Caki2 (cell line): ENCODE data around the gene CHD9. TPM values are rescaled to one million over a fixed set of nuclear protein-coding genes. Genes with fewer than 3 reads are reported as not detected.
"Not testable (repeated sequence)": the region's sequence is repeated elsewhere in the genome, so short reads cannot be mapped to it uniquely, and the experiment has no call there.

Experiments
- DNase-seq: peaks from one replicate; pipeline ENCODE4 v3.0.0-alpha.2; 2015; ENCODE audit warnings: low read depth
- in situ Hi-C: cut with HindIII; loops from 2 replicates; pipeline ENCODE4 v1.10.0; 2016; ENCODE audit warnings: low sequenced_read_pairs, low pct_unique_long_range_greater_than_20kb, mixed read lengths
- total RNA-seq: library from RNA; depleted of rRNA; stranded (reverse); fragments of >200 nt; shearing (Covaris generic); gene quantifications from 2 replicates; pipeline ENCODE4 v1.2.3, GENCODE V29; 2014; ENCODE audit warnings: low replicate concordance; rRNA removed

The CHD9 gene, protein sequence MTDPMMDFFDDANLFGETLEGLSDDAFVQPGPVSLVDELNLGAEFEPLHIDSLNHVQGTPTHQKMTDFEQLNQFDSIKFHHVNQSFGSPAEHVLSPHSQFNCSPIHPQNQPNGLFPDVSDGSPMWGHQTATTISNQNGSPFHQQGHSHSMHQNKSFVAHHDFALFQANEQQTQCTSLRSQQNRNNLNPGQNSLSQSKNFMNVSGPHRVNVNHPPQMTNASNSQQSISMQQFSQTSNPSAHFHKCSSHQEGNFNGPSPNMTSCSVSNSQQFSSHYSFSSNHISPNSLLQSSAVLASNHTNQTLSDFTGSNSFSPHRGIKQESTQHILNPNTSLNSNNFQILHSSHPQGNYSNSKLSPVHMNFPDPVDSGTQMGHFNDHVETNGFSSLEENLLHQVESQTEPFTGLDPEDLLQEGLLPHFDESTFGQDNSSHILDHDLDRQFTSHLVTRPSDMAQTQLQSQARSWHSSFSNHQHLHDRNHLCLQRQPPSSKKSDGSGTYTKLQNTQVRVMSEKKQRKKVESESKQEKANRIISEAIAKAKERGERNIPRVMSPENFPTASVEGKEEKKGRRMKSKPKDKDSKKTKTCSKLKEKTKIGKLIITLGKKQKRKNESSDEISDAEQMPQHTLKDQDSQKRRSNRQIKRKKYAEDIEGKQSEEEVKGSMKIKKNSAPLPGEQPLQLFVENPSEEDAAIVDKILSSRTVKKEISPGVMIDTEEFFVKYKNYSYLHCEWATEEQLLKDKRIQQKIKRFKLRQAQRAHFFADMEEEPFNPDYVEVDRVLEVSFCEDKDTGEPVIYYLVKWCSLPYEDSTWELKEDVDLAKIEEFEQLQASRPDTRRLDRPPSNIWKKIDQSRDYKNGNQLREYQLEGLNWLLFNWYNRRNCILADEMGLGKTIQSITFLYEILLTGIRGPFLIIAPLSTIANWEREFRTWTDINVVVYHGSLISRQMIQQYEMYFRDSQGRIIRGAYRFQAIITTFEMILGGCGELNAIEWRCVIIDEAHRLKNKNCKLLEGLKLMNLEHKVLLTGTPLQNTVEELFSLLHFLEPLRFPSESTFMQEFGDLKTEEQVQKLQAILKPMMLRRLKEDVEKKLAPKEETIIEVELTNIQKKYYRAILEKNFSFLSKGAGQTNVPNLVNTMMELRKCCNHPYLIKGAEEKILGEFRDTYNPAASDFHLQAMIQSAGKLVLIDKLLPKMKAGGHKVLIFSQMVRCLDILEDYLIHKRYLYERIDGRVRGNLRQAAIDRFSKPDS (N-terminal part only)
- total RNA-seq, result 8.8 and 13.2 TPM in 2 replicates

DNA sequence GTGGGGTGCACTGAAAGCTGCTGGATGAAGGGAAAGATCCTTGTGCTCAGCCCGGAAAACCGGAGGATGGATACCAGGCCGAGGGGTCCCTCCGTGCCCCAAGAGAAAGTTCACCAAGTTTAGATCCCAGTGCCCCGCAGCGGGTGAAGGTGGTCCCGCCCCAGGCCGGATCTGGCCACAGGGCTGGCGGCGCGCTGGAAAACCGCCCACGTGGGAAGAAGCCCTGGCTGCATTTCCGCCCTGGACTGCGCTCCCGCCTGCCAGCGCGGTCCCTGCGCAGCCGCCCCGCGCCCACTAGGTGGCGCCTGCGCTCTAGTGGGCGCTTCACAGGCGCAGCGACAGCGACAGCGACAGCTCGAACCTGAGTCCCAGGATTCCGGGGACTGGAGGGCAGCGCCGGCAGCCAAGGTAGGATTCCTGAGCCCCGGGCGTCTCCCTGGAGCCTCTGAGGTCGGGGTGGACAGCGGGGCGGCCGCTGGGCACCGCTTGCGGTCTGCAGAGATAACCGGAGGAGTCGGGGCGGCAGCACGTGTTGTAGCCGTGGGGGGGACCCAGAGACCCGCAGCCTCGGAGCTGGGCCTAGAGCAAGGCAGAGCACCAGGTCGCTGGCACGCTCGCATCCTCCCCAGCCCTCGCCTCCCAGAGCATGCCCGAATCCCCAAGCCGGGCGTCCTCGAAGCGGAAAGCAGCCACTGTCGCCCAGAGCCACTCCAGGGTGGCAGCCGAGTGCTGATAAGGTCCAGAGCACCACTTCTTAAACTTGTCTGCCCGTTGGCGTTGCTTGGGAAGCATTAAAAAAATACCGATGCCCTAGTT, at the start of gene CHD9:
CHD9 (plus strand) TSS at position 322 of the 816 bp plus-strand sequence. CDS start 101,099 bp downstream, outside the sequence.
- in situ Hi-C loops, result no loop called here
- peak; percentile 87 for DNase-seq

DNA sequence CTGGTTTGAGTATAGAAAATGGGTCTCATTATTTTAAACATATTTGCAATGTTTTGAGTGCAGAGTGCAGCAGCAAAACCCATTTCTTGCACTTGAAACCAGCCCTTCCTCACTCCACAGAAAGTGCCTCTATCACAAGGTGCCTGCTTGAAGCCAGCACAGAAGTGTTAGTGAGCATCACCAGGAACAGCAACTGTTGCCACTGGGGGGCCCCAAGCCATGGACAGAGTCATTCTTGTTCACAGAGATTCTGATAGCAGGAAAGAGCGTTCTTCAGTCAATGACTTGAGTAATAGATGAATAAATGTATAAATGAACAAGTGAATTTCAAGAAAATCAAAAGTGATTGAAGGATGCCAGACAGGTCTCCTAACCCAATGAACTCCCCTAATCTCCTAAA, 47.7 kb upstream of the CHD9 start:
- in situ Hi-C loops, result no loop called here
- DNase-seq, result no peak

GRCh38 chr16:53014287-53014686, 40.5 kb upstream of the CHD9 start:
- in situ Hi-C loops, result no loop called here
- no peak for DNase-seq

- in situ Hi-C loops, result no loop called here
- DNase-seq, result no peak
Observed at GRCh38 chr16:53018834-53019416, 35.9 kb upstream of the CHD9 start.

DNA sequence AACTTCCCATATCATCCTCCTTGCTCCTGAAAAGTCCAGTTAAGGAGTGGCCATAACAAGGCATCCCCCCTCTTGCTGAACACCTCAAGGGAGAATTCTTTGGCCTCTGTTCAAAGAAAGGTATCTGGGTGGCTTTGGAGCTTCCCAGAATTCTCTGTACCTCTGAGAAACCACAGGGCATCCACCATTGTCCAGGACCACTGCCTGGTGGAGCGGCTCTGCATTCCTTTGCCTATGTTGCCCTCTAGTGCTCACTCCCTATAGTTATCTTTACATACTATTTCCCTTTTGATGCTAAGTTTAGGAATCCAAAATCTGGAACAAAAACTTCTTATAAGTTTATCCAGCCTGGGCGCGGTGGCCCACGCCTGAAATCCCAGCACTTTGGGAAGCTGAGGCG, 32.4 kb upstream of the CHD9 start:
- peak; percentile 14 for DNase-seq
- in situ Hi-C loops, result no loop called here

DNA sequence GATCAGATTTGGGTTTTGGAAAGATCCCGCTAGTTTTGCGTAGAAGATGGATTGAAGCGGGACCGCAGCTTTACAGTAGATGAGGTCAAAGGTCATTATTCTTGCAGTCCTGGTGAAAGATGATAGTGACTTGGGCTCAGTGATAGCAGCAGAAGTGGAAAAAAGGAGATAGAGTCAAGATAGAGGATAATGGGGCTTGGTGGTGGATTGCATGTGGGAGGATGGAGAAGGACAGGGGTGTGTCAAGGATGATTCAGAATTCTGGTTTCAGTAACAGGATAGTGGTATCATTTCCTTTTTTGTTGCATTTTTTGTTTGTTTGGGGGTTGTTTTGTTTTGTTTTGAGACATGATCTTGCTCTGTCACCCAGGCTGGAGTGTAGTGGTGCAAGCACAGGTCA, 30.7 kb upstream of the CHD9 start:
- DNase-seq, result no peak
- in situ Hi-C loops, result no loop called here

GRCh38 chr16:53029971-53030370, 24.8 kb upstream of the CHD9 start:
- DNase-seq, result no peak
- in situ Hi-C loops, result no loop called here

- no peak for DNase-seq
- in situ Hi-C loops, result no loop called here
Observed at GRCh38 chr16:53031323-53031942, 23.4 kb upstream of the CHD9 start.

DNA sequence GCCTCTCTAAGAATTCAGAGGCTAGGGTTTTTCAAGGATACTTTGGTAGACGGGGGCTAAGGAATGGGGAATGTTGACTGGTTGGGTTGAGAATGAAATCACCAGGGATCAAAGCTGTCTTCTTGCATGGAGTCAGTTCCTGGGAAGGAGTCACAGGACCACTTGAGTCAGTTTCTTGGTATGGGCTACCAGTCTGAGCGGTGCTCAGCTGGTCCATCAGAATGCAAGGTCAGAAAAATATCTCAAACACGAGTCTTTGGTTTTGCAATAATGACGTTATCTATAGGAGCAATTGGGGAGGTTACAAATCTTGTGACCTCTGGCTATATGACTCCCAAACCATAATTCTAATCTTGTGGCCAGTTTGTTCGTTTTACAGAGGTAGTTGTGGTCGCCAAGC, 20.5 kb upstream of the CHD9 start:
- in situ Hi-C loops, result no loop called here
- DNase-seq, result no peak

DNA sequence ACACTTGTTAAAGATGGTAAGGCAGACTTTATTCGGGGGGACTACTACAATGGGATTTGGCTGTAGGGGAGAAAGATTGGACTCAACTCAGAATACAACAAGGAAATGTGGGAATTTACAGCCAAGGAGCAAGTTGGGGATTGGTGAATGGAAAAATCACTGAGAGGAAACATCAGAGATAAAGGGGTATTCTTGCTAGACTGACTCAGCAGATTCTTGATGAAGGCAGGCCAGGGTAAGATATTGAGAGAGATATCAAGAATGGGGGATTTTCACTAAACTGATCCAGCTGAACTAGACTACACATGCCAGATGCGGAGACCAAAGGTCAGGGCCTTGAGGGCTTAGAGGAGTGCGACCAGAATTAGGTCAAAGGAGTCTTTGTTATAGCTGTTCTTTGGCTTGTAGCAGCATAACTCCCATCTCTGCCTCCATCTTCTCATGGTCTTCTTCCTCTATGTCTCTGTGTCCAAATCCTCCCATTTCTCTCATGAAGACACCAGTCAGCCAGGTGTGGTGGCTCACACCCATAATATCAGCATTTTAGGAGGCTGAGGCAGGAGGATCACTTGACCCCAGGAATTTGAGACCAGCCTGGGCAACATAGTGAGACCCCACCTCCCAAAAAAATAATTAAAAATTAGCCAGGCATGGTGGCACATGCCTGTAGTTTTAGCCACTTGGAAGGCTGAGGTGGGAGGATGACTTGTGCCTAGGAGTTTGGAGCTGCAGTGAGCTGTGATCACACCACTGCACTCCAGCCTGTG, 19.4 kb upstream of the CHD9 start:
- in situ Hi-C loops, result no loop called here
- no peak for DNase-seq

DNA sequence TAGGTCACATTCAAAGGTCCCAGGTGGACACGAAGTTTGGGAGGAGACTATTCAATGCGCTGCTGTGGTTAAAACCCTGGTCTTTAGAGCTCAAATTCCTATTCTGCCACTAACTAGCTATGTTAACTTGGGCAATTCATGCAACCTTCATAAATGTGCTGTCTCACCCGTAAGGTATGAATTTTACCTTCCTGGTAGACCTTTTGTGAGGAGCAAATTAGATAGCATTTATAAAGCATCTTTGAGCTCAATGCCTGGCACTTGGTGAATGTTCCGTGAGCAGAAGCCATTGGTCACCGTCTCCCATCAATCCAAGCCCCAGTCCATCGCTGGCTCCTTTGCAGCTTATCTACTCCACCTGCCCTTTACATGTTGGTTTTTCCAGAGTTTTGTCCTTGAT, 18.7 kb upstream of the CHD9 start:
- in situ Hi-C loops, result no loop called here
- no peak for DNase-seq

- DNase-seq, in situ Hi-C loops: not testable (repeated sequence)
Observed at GRCh38 chr16:53036711-53037110, 18.1 kb upstream of the CHD9 start.

- in situ Hi-C loops, result no loop called here
- no peak for DNase-seq
Observed at GRCh38 chr16:53040788-53041187, 14.0 kb upstream of the CHD9 start.

GRCh38 chr16:53041320-53042051, 13.3 kb upstream of the CHD9 start:
- DNase-seq, result peak; percentile 21
- in situ Hi-C loops, result no loop called here

DNA sequence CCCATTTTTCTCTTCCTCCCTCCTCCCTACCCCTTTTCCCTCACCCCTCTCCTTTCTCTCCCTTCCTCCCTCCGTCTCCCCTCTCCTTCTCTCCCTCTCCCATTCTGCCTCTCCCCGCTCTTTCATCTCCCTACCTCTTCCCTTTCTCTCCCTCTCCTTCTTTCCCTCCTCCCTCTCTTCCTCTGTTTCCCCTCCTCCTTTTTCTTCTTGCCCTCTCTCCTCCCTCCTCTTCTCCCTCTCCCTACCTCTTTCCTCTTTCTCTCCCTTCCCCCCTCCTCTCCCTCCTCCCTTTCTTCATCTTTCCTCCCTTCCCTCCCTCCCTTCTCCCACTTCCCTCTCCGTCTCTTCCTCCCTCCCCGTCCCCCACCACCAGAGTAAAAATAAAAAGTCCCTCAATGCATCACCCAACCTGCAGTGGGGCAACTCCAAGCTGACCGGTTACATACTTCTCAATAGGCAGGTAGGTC, 12.5 kb upstream of the CHD9 start:
- no peak for DNase-seq
- in situ Hi-C loops, result no loop called here

DNA sequence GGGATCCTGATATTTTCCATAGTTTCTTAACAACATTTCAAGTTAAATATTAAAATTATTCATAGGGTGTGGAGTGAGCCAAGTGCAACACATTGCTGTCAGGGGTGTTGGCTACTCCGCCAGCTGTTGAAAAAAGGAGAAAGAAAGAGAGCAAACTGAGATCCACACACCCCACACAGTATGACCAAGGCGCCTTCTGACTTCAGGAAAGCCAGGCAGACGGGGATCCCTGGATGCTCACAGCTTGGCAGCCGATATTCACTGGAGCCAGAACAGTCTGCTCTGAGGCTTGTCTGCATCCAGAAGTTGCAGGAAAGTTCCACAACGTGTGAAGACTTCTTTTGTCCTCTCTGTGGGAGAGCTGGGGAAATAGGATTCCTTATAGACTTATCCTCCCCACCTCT, 11.4 kb upstream of the CHD9 start:
- DNase-seq, result no peak
- in situ Hi-C loops, result no loop called here
